ENCODE results near the gene OR52M1.

GRCh38 chr11:4577761-4578160 is 32.8 kb downstream of the OR52M1 start:
- TF ChIP-seq EZH2 (IDR thresholded peaks at IDR 0.05; ENCODE audit: insufficient read depth, poor library complexity, severe bottlenecking) (no peak), EZH2phosphoT487 (IDR thresholded peaks at IDR 0.05; ENCODE audit: insufficient read depth, low read depth) (no peak)
